HepG2 (cell line): Measurements from ENCODE around the gene FOXA3. TPM values are rescaled to one million over a fixed set of nuclear protein-coding genes. Genes with fewer than 3 reads are reported as not detected.

Experiments
- ATAC-seq: fragments of 200-7000 bp; cut with Tn5 transposase; 3 replicates; pipeline ENCODE4 v1.9.1; 2020; ENCODE audit warnings: mild to moderate bottlenecking, moderate library complexity
- BruUV-seq: library from RNA; stranded (reverse); fragments of 400-500 nt; replicated peaks from 2 replicates; lab custom pipeline; 2021; lab: Mats Ljungman, UMichigan
- CTCF ChIA-PET: fragments of 300-600 bp; formaldehyde crosslinking; extraction: SDS; loops from one replicate; lab custom pipeline; 2021; ENCODE audit warnings: low total read pairs, inconsistent platforms, low intra/inter-chr PET ratio; lab: Yijun Ruan, JAX
- POLR2A ChIA-PET: fragments of 350-600 bp; sonication (Branson Sonifier 250); formaldehyde crosslinking; loops from one replicate; lab custom pipeline; 2020; ENCODE audit warnings: antibody characterized with exemption, inconsistent platforms; lab: Yijun Ruan, JAX
- DNase-seq: peaks from one replicate; pipeline ENCODE4 v3.0.0-alpha.2; 2015; ENCODE audit warnings: low spot score
- FAIRE-seq: peaks from 3 replicates; lab custom pipeline; 2011; peaks lifted over from hg19 to GRCh38; lab: Jason Lieb, UNC
- H2AFZ ChIP-seq: one replicate; pipeline ENCODE4 v1.6.1; 2011; ENCODE audit warnings: low read length, inconsistent platforms
- H3K27ac ChIP-seq: fragments of 300-600 bp; 3 replicates; pipeline ENCODE4 v1.8.0; 2011; ENCODE audit warnings: mixed run types, mild to moderate bottlenecking, mixed read lengths, low read length, inconsistent platforms; ENCODE audit not compliant: insufficient read depth; ENCODE audit errors: extremely low read length
- H3K27me3 ChIP-seq, 2 experiments: fragments of 200-600 bp in 1 of 2; 2 replicates in 1 of 2; 3 replicates in 1 of 2; pipeline versions ENCODE4 v1.6.0 to v1.8.0; 2011; ENCODE audit warnings: low read length in 2 of 2, mild to moderate bottlenecking in 2 of 2, moderate library complexity in 2 of 2, inconsistent platforms in 1 of 2; ENCODE audit not compliant: insufficient read depth in 2 of 2, control insufficient read depth in 1 of 2
- H3K36me3 ChIP-seq, 2 experiments: fragments of 200-600 bp in 1 of 2; replicated peaks in 1 of 2; 2 replicates in 1 of 2; 3 replicates in 1 of 2; pipeline versions ENCODE4 v1.5.1 to v1.8.0; 2011; ENCODE audit warnings: low read length in 2 of 2, inconsistent platforms in 1 of 2; ENCODE audit not compliant: insufficient read depth in 2 of 2, control insufficient read depth in 1 of 2
- H3K4me1 ChIP-seq: 2 replicates; pipeline ENCODE4 v1.5.1; 2012; ENCODE audit warnings: low read length, inconsistent platforms; ENCODE audit not compliant: insufficient read depth
- H3K4me2 ChIP-seq: 2 replicates; pipeline ENCODE4 v1.6.0; 2011; ENCODE audit warnings: low read depth, low read length, inconsistent platforms
- H3K4me3 ChIP-seq, 3 experiments: fragments of 200-600 bp in 1 of 3; sonication (generic), shearing (Covaris generic) in 1 of 3; replicated peaks in 1 of 3; 2 replicates each; pipeline ENCODE4 v1.5.1; 2011 to 2016; ENCODE audit warnings: low read length in 3 of 3, inconsistent platforms in 2 of 3, low read depth in 2 of 3, mild to moderate bottlenecking in 2 of 3, control low read depth in 1 of 3, mixed read lengths in 1 of 3; ENCODE audit not compliant: insufficient read depth in 1 of 3
- H3K79me2 ChIP-seq: one replicate; pipeline ENCODE4 v1.6.1; 2011; ENCODE audit warnings: low read length, inconsistent platforms; ENCODE audit not compliant: insufficient read depth
- H3K9ac ChIP-seq: 2 replicates; pipeline ENCODE4 v1.6.0; 2011; ENCODE audit warnings: mild to moderate bottlenecking, low read depth, low read length, inconsistent platforms; ENCODE audit not compliant: insufficient read depth
- H3K9me3 ChIP-seq: 2 replicates; pipeline ENCODE4 v1.5.1; 2012; ENCODE audit warnings: mild to moderate bottlenecking, low read length
- H4K20me1 ChIP-seq: 2 replicates; pipeline ENCODE4 v1.6.0; 2011; ENCODE audit warnings: inconsistent platforms, mild to moderate bottlenecking, low read length, moderate library complexity; ENCODE audit not compliant: insufficient read depth
- MAFF ChIP-seq: IDR thresholded peaks from 2 replicates; pipeline ENCODE4 v1.6.1; 2011; ENCODE audit warnings: low read depth, low read length, improper control_type of control experiment
- MTF2 ChIP-seq: sonication (generic); formaldehyde crosslinking; IDR thresholded peaks from 2 replicates; pipeline ENCODE4 v1.5.0; 2020; ENCODE audit warnings: missing genetic modification reagents, borderline replicate concordance
- SALL1 ChIP-seq: sonication (generic); formaldehyde crosslinking; IDR thresholded peaks from 2 replicates; pipeline ENCODE4 v1.8.0; 2022; ENCODE audit warnings: mild to moderate bottlenecking, missing genetic modification reagents
- ZNF629 ChIP-seq: sonication (generic); formaldehyde crosslinking; conservative IDR thresholded peaks from 2 replicates; pipeline ENCODE4 v1.5.0; 2020; ENCODE audit warnings: missing genetic modification reagents
- ZNF7 ChIP-seq: IDR thresholded peaks from 2 replicates; pipeline ENCODE4 v1.6.1; 2016; ENCODE audit warnings: missing biosample characterization, missing genetic modification reagents
- WGBS: methylation state at CpG from one replicate; pipeline ENCODE4 v1.1.6; 2017; ENCODE audit warnings: low lambda C conversion rate; 5-methylcytosine and 5-hydroxymethylcytosine counted together
- in situ Hi-C: cut with HindIII; loops from 2 replicates; pipeline ENCODE4 v1.10.0; 2017; ENCODE audit warnings: low pct_unique_long_range_greater_than_20kb; ENCODE audit not compliant: extremely low pct_ligation_motif_present
- intact Hi-C: fragments of 100-400 bp; cut with micrococcal nuclease; formaldehyde crosslinking; loops from one replicate; pipeline ENCODE4 v1.10.0; 2022; ENCODE audit not compliant: unreplicated experiment
- polyA plus RNA-seq, 8 experiments: library from polyadenylated mRNA; depleted of rRNA in 3 of 8; stranded (reverse) in 7 of 8; unstranded in 1 of 8; fragments of >200 nt; fragmentation: Illumina TruSeq in 4 of 8; extraction: Trizol in 4 of 8; gene quantifications; 2 replicates each; pipeline versions ENCODE4 v1.2.1 to v1.2.3, GENCODE V29; 2011 to 2016; ENCODE audit warnings: low read depth in 4 of 8, missing spikeins in 1 of 8, mixed read lengths in 1 of 8; ENCODE audit not compliant: insufficient read depth in 1 of 8
- total RNA-seq, 5 experiments: library from RNA; depleted of rRNA; stranded (reverse); fragments of >200 nt; fragmentation: Illumina TruSeq; extraction: Trizol; gene quantifications; 2 replicates each; pipeline ENCODE4 v1.2.3, GENCODE V29; 2016; ENCODE audit warnings: low read depth in 1 of 5
- TF ChIP-seq, protein P1 (sequence below): IDR thresholded peaks from 2 replicates; pipeline ENCODE4 v1.6.1; 2016; ENCODE audit warnings: mild to moderate bottlenecking
- TF ChIP-seq, protein P2 (sequence below): sonication (generic); formaldehyde crosslinking; IDR thresholded peaks from 2 replicates; pipeline ENCODE4 v1.4.0; 2020; ENCODE audit warnings: missing genetic modification reagents
- TF ChIP-seq, protein P3 (sequence below): sonication (generic); formaldehyde crosslinking; IDR thresholded peaks from 2 replicates; pipeline ENCODE4 v1.5.0; 2020; ENCODE audit warnings: mild to moderate bottlenecking, missing genetic modification reagents, borderline replicate concordance
- TF ChIP-seq, protein P4 (sequence below): sonication (generic); formaldehyde crosslinking; IDR thresholded peaks from 2 replicates; pipeline ENCODE4 v1.8.1; 2022; ENCODE audit warnings: low read depth, mild to moderate bottlenecking, missing genetic modification reagents

The FOXA3 gene
- total and polyA plus RNA-seq, 2 of the 13 experiments (the other 11 are each of a cell fraction or from before 2014, with no cell fraction given) = 29.8 to 47.6 TPM

DNA sequence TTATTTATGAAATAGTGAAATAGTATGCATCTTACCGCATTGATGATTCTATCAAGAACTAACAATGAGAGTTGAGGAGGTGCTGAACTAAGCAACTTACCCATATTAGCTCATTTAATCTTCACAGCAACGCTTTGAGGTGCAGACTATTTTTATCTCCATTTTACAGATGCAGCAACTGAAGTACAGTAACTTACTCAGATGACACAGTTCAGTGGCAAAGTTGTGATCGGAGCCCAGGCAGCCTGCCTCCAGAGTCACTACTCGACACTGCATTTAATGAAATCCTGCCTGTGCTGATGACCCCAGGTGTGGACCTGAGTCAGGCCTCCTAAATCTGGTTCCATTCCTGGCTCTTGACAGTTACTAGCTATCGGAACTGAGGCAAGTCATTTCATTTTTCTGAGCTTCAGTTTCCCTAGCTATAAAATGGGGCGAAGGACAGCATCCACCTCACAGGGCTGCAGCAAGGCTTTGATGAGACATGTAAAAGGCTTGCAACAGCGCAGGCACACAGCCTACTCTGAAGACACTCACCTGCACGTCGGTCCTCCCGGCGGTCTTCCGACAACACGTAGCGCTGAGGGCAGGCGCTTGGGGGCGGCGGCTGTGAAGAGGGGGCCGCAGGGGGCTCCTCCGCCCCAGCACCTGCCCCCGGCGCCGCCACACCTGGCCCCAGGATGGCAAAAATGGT is 36.8 kb downstream of the FOXA3 start:
- whole genome bisulfite sequencing = 58% methylated on average over 21 of the region's 22 CpGs
- Histone ChIP-seq H3K4me1 (peaks cover 48% of the 10 kb centered on the region), H3K27ac (peak overlapping the region; percentile 90), H3K4me3 (peak overlapping the region; percentile 63 to 87 (median 83); a peak in 5 of 6 replicates), H3K27me3 (peaks cover 0 to 3% of the 10 kb centered on the region in 2 experiments; a peak in 2 of 5 replicates), H3K79me2 (peaks cover 17% of the 10 kb centered on the region), H3K4me2 (peak overlapping the region; percentile 86), H4K20me1 (no peaks in the 10 kb centered on the region), H3K9ac (peak overlapping the region; percentile 79), H3K9me3 (no peaks in the 10 kb centered on the region), H3K36me3 (peaks cover 1 to 13% of the 10 kb centered on the region in 2 experiments; a peak in 3 of 5 replicates), H2AFZ (no peak overlapping the region)
- TF ChIP-seq, protein P1, sequence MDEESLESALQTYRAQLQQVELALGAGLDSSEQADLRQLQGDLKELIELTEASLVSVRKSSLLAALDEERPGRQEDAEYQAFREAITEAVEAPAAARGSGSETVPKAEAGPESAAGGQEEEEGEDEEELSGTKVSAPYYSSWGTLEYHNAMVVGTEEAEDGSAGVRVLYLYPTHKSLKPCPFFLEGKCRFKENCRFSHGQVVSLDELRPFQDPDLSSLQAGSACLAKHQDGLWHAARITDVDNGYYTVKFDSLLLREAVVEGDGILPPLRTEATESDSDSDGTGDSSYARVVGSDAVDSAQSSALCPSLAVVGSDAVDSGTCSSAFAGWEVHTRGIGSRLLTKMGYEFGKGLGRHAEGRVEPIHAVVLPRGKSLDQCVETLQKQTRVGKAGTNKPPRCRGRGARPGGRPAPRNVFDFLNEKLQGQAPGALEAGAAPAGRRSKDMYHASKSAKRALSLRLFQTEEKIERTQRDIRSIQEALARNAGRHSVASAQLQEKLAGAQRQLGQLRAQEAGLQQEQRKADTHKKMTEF = peak; percentile 27; the same call in 1 of the 2 replicates
- TF ChIP-seq, protein P2, sequence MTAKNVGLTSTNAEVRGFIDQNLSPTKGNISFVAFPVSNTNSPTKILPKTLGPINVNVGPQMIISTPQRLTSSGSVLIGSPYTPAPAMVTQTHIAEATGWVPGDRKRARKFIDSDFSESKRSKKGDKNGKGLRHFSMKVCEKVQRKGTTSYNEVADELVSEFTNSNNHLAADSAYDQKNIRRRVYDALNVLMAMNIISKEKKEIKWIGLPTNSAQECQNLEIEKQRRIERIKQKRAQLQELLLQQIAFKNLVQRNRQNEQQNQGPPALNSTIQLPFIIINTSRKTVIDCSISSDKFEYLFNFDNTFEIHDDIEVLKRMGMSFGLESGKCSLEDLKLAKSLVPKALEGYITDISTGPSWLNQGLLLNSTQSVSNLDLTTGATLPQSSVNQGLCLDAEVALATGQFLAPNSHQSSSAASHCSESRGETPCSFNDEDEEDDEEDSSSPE (CRISPR knock-in tag) = no peak
- TF ChIP-seq SALL1 (CRISPR knock-in tag) (no peak), ZNF629 (CRISPR knock-in tag) (peak; percentile 83), MTF2 (CRISPR knock-in tag) (0 out of 2 replicates have a peak, but pooled peaks have one; percentile 45), MAFF (no peak), ZNF7 (CRISPR knock-in tag) (peak; percentile 62; the same call in 1 of the 2 replicates)
- TF ChIP-seq, protein P3, sequence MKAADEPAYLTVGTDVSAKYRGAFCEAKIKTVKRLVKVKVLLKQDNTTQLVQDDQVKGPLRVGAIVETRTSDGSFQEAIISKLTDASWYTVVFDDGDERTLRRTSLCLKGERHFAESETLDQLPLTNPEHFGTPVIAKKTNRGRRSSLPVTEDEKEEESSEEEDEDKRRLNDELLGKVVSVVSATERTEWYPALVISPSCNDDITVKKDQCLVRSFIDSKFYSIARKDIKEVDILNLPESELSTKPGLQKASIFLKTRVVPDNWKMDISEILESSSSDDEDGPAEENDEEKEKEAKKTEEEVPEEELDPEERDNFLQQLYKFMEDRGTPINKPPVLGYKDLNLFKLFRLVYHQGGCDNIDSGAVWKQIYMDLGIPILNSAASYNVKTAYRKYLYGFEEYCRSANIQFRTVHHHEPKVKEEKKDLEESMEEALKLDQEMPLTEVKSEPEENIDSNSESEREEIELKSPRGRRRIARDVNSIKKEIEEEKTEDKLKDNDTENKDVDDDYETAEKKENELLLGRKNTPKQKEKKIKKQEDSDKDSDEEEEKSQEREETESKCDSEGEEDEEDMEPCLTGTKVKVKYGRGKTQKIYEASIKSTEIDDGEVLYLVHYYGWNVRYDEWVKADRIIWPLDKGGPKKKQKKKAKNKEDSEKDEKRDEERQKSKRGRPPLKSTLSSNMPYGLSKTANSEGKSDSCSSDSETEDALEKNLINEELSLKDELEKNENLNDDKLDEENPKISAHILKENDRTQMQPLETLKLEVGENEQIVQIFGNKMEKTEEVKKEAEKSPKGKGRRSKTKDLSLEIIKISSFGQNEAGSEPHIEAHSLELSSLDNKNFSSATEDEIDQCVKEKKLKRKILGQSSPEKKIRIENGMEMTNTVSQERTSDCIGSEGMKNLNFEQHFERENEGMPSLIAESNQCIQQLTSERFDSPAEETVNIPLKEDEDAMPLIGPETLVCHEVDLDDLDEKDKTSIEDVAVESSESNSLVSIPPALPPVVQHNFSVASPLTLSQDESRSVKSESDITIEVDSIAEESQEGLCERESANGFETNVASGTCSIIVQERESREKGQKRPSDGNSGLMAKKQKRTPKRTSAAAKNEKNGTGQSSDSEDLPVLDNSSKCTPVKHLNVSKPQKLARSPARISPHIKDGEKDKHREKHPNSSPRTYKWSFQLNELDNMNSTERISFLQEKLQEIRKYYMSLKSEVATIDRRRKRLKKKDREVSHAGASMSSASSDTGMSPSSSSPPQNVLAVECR (CRISPR knock-in tag) = peak; percentile 44; the same call in 1 of the 2 replicates
- TF ChIP-seq, protein P4, sequence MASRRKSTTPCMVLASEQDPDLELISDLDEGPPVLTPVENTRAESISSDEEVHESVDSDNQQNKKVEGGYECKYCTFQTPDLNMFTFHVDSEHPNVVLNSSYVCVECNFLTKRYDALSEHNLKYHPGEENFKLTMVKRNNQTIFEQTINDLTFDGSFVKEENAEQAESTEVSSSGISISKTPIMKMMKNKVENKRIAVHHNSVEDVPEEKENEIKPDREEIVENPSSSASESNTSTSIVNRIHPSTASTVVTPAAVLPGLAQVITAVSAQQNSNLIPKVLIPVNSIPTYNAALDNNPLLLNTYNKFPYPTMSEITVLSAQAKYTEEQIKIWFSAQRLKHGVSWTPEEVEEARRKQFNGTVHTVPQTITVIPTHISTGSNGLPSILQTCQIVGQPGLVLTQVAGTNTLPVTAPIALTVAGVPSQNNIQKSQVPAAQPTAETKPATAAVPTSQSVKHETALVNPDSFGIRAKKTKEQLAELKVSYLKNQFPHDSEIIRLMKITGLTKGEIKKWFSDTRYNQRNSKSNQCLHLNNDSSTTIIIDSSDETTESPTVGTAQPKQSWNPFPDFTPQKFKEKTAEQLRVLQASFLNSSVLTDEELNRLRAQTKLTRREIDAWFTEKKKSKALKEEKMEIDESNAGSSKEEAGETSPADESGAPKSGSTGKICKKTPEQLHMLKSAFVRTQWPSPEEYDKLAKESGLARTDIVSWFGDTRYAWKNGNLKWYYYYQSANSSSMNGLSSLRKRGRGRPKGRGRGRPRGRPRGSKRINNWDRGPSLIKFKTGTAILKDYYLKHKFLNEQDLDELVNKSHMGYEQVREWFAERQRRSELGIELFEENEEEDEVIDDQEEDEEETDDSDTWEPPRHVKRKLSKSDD (CRISPR knock-in tag) = 0 out of 2 replicates have a peak, but pooled peaks have one; percentile 8
- DNase-seq (no peak), FAIRE-seq (peak; percentile 40), ATAC-seq (0 out of 3 replicates have a peak, but pooled peaks have one; percentile 4)
- ChIA-PET POLR2A (interaction anchor here (2.2 to 3.4 kb wide), 3 partner anchors 15 to 37 kb away, joined by 13 to 24 read pairs (median 23); partner anchors contain the start of genes FOXA3, IRF2BP1 and SYMPK), CTCF (interaction anchor here (0.8 kb wide), 1 partner anchor 84 kb away, joined by 3 read pairs; no protein-coding TSS in a partner anchor)
- intact Hi-C loops (no loop called here), in situ Hi-C loops (loop anchor here (10.0 kb wide), 1 partner anchor 174 kb away; no protein-coding TSS in a partner anchor)
- no TSS peak for BruUV-seq
